Naive thymus-derived CD4-positive, alpha-beta T cell (primary cell): ENCODE data around the gene NOL8. TPM values are rescaled to one million over a fixed set of nuclear protein-coding genes. Genes with fewer than 3 reads are reported as not detected.

Source experiments
- ATAC-seq: fragments of 150-1000 bp; cut with Tn5 transposase; 2 replicates; pipeline ENCODE4 v1.10.0; 2021; ENCODE audit warnings: mild to moderate bottlenecking, moderate library complexity
- CTCF ChIA-PET: fragments of 350-600 bp; sonication (Branson Sonifier 250); formaldehyde crosslinking; loops from one replicate; lab custom pipeline; 2021; ENCODE audit warnings: antibody characterized with exemption; lab: Charles Lee
- POLR2A ChIA-PET: fragments of 350-600 bp; sonication (Branson Sonifier 250); formaldehyde crosslinking; loops from one replicate; lab custom pipeline; 2021; ENCODE audit warnings: antibody characterized with exemption, inconsistent platforms; lab: Charles Lee
- DNase-seq, 9 donors: peaks; one replicate each; pipeline versions ENCODE4 v3.0.0 to v3.0.0-alpha.2; 2020 to 2022; ENCODE audit warnings: mixed read lengths in 1 of 9
- H3K27ac ChIP-seq: one replicate; pipeline ENCODE4 v1.7.0; 2013; ENCODE audit warnings: mild to moderate bottlenecking, low read depth, low read length, moderate library complexity
- H3K27me3 ChIP-seq, 2 donors: one replicate each; pipeline ENCODE4 v1.7.0; 2013; ENCODE audit warnings: low read length in 2 of 2, mild to moderate bottlenecking in 2 of 2, moderate library complexity in 2 of 2; ENCODE audit not compliant: control insufficient read depth in 2 of 2, insufficient read depth in 2 of 2
- H3K36me3 ChIP-seq, 3 experiments: 1 replicate in 2 of 3; 2 replicates in 1 of 3; pipeline ENCODE4 v1.7.0; 2013; ENCODE audit warnings: low read length in 3 of 3, mild to moderate bottlenecking in 3 of 3, moderate library complexity in 1 of 3; ENCODE audit not compliant: insufficient read depth in 3 of 3, control insufficient read depth in 2 of 3
- H3K4me1 ChIP-seq, 2 donors: one replicate each; pipeline ENCODE4 v1.7.0; 2013; ENCODE audit warnings: low read length in 2 of 2, mild to moderate bottlenecking in 2 of 2, moderate library complexity in 1 of 2; ENCODE audit not compliant: control insufficient read depth in 2 of 2, insufficient read depth in 2 of 2
- H3K4me3 ChIP-seq: 2 replicates; pipeline ENCODE4 v1.7.0; 2013; ENCODE audit warnings: mild to moderate bottlenecking, low read length
- H3K9me3 ChIP-seq, 3 experiments: 1 replicate in 2 of 3; 2 replicates in 1 of 3; pipeline ENCODE4 v1.7.0; 2013; ENCODE audit warnings: low read length in 3 of 3; ENCODE audit not compliant: control insufficient read depth in 2 of 3
- H3K27ac Mint-ChIP-seq, 9 donors: one replicate each; pipeline ENCODE4 v1.8.0; 2020 to 2022; ENCODE audit warnings: mixed read lengths in 9 of 9, mild to moderate bottlenecking in 8 of 9, moderate library complexity in 5 of 9, inconsistent platforms in 2 of 9
- H3K27me3 Mint-ChIP-seq, 5 donors: one replicate each; pipeline ENCODE4 v1.8.0; 2021 to 2022; ENCODE audit warnings: mixed read lengths in 5 of 5, mild to moderate bottlenecking in 1 of 5
- H3K36me3 Mint-ChIP-seq, 5 donors: one replicate each; pipeline ENCODE4 v1.8.0; 2020 to 2022; ENCODE audit warnings: mixed read lengths in 5 of 5, mild to moderate bottlenecking in 3 of 5, inconsistent platforms in 1 of 5
- H3K4me1 Mint-ChIP-seq, 7 donors: one replicate each; pipeline ENCODE4 v1.8.0; 2020 to 2022; ENCODE audit warnings: mixed read lengths in 7 of 7, mild to moderate bottlenecking in 3 of 7, inconsistent platforms in 1 of 7
- H3K4me3 Mint-ChIP-seq, 10 donors: one replicate each; pipeline ENCODE4 v1.8.0; 2020 to 2022; ENCODE audit warnings: mild to moderate bottlenecking in 10 of 10, mixed read lengths in 10 of 10, moderate library complexity in 6 of 10, inconsistent platforms in 2 of 10
- H3K9me3 Mint-ChIP-seq, 11 donors: one replicate each; pipeline ENCODE4 v1.8.0; 2020 to 2022; ENCODE audit warnings: mixed read lengths in 11 of 11, mild to moderate bottlenecking in 4 of 11, inconsistent platforms in 1 of 11, moderate library complexity in 1 of 11
- intact Hi-C, 2 donors: fragments of 100-400 bp; cut with micrococcal nuclease; formaldehyde crosslinking; loops; one replicate each; pipeline ENCODE4 v1.15.1; 2023
- polyA plus RNA-seq, 2 donors: library from polyadenylated mRNA; unstranded; fragments of 300-500 nt; fragmentation: Illumina TruSeq; gene quantifications; one replicate each; pipeline ENCODE4 v1.2.3, GENCODE V29; 2021
- total RNA-seq, 6 experiments: library from RNA in 5 of 6; stranded (reverse) in 5 of 6; gene quantifications; 1 replicate in 5 of 6; 2 replicates in 1 of 6; pipeline ENCODE4 v1.2.3 and lab custom pipeline; 2021 to 2026

Gene NOL8
- total and polyA plus RNA-seq, 7 experiments from 2014 or later = 25.4 to 115 (median 63.4) TPM

- ATAC-seq (no peak), DNase-seq (no peak)
- Mint-ChIP-seq H3K9me3 (peaks cover 0 to 2% (median 0%) of the 10 kb centered on the region in 11 donors), H3K4me3 (no peak overlapping the region), H3K27me3 (no peaks in the 10 kb centered on the region), H3K27ac (no peak overlapping the region), H3K4me1 (no peaks in the 10 kb centered on the region), H3K36me3 (peaks cover 16 to 81% (median 47%) of the 10 kb centered on the region in 5 donors)
- Histone ChIP-seq H3K36me3 (peaks cover 47 to 97% (median 60%) of the 10 kb centered on the region in 3 experiments), H3K9me3 (no peaks in the 10 kb centered on the region), H3K27ac (no peak overlapping the region), H3K4me1 (no peaks in the 10 kb centered on the region), H3K4me3 (no peak overlapping the region), H3K27me3 (no peaks in the 10 kb centered on the region)
- CTCF ChIA-PET = interaction anchor here (1.2 kb wide), 1 partner anchor 9 kb away, joined by 3 read pairs; no protein-coding TSS in a partner anchor
- POLR2A ChIA-PET = interaction anchor here (1.3 kb wide), 1 partner anchor 9 kb away, joined by 3 read pairs; no protein-coding TSS in a partner anchor
- intact Hi-C loops = no loop called here
Observed at GRCh38 chr9:92266486-92266885, 58.7 kb downstream of the NOL8 start.

GRCh38 chr9:92265154-92265553 lies 60.0 kb downstream of the NOL8 start:
- no peak for ATAC-seq
- intact Hi-C loops = no loop called here
- Histone ChIP-seq H3K4me1 (no peaks in the 10 kb centered on the region), H3K9me3 (no peaks in the 10 kb centered on the region), H3K27ac (no peak overlapping the region), H3K27me3 (no peaks in the 10 kb centered on the region), H3K4me3 (no peak overlapping the region), H3K36me3 (peaks cover 46 to 98% (median 54%) of the 10 kb centered on the region in 3 experiments)
- Mint-ChIP-seq H3K27me3 (no peaks in the 10 kb centered on the region), H3K36me3 (peaks cover 12 to 74% (median 46%) of the 10 kb centered on the region in 5 donors), H3K4me3 (no peak overlapping the region), H3K27ac (no peak overlapping the region), H3K4me1 (no peaks in the 10 kb centered on the region), H3K9me3 (peaks cover 0 to 2% (median 0%) of the 10 kb centered on the region in 11 donors)
- ChIA-PET CTCF (no interaction called here), POLR2A (interaction anchor here (0.6 to 1.3 kb wide), 3 partner anchors 11 to 150 kb away, joined by 3 read pairs; no protein-coding TSS in a partner anchor)
- DNase-seq = no peak

GRCh38 chr9:92263131-92263530 lies 62.0 kb downstream of the NOL8 start:
- Mint-ChIP-seq H3K4me1 (no peaks in the 10 kb centered on the region), H3K27ac (no peak overlapping the region), H3K27me3 (no peaks in the 10 kb centered on the region), H3K36me3 (peaks cover 12 to 78% (median 46%) of the 10 kb centered on the region in 5 donors), H3K9me3 (peaks cover 0 to 2% (median 0%) of the 10 kb centered on the region in 11 donors), H3K4me3 (no peak overlapping the region)
- no peaks in the 10 kb centered on the region for H3K27me3 ChIP-seq
- no peaks in the 10 kb centered on the region for H3K9me3 ChIP-seq
- POLR2A ChIA-PET = interaction anchor here (1.4 kb wide), 1 partner anchor 15 kb away, joined by 3 read pairs; no protein-coding TSS in a partner anchor
- H3K27ac ChIP-seq = no peak overlapping the region
- no peak for ATAC-seq
- peaks cover 45 to 98% (median 53%) of the 10 kb centered on the region in 3 experiments for H3K36me3 ChIP-seq
- DNase-seq = no peak
- no peak overlapping the region for H3K4me3 ChIP-seq
- no peaks in the 10 kb centered on the region for H3K4me1 ChIP-seq
- intact Hi-C loops = no loop called here
- CTCF ChIA-PET = no interaction called here

GRCh38 chr9:92257327-92257726 lies 67.8 kb downstream of the NOL8 start:
- POLR2A ChIA-PET = no interaction called here
- no peak overlapping the region for H3K4me3 Mint-ChIP-seq

GRCh38 chr9:92254381-92255337 lies 70.5 kb downstream of the NOL8 start:
- H3K36me3 ChIP-seq = peaks cover 44 to 98% (median 52%) of the 10 kb centered on the region in 3 experiments
- H3K27me3 ChIP-seq = no peaks in the 10 kb centered on the region
- H3K4me3 ChIP-seq = no peak overlapping the region
- peak overlapping the region in 1 of 9 donors; percentile 32 for H3K27ac Mint-ChIP-seq
- no peak for DNase-seq
- no peak overlapping the region for H3K27ac ChIP-seq
- H3K4me3 Mint-ChIP-seq = no peak overlapping the region
- no peaks in the 10 kb centered on the region for H3K9me3 ChIP-seq
- H3K27me3 Mint-ChIP-seq = no peaks in the 10 kb centered on the region
- peaks cover 0 to 2% (median 0%) of the 10 kb centered on the region in 11 donors for H3K9me3 Mint-ChIP-seq
- ChIA-PET CTCF (no interaction called here), POLR2A (interaction anchor here (0.5 to 1.0 kb wide), 2 partner anchors 13 to 62 kb away, joined by 3 to 4 read pairs; no protein-coding TSS in a partner anchor)
- ATAC-seq = no peak
- no peaks in the 10 kb centered on the region for H3K4me1 Mint-ChIP-seq
- peaks cover 0 to 78% (median 30%) of the 10 kb centered on the region in 5 donors for H3K36me3 Mint-ChIP-seq
- H3K4me1 ChIP-seq = no peaks in the 10 kb centered on the region
- intact Hi-C loops = no loop called here

More at GRCh38 chr9:92257327-92257726, 67.8 kb downstream of the NOL8 start:
- DNase-seq (no peak), ATAC-seq (no peak)
- H3K36me3 Mint-ChIP-seq = peaks cover 0 to 67% (median 28%) of the 10 kb centered on the region in 5 donors
- Histone ChIP-seq H3K4me1 (no peaks in the 10 kb centered on the region), H3K27me3 (no peaks in the 10 kb centered on the region), H3K36me3 (peaks cover 44 to 97% (median 47%) of the 10 kb centered on the region in 3 experiments), H3K4me3 (no peak overlapping the region), H3K27ac (no peak overlapping the region), H3K9me3 (no peaks in the 10 kb centered on the region)
- peaks cover 0 to 2% (median 0%) of the 10 kb centered on the region in 11 donors for H3K9me3 Mint-ChIP-seq
- intact Hi-C loops = no loop called here
- peak overlapping the region in 1 of 9 donors; percentile 80 for H3K27ac Mint-ChIP-seq
- CTCF ChIA-PET = no interaction called here
- no peaks in the 10 kb centered on the region for H3K27me3 Mint-ChIP-seq
- no peaks in the 10 kb centered on the region for H3K4me1 Mint-ChIP-seq

GRCh38 chr9:92253656-92254055 lies 71.5 kb downstream of the NOL8 start:
- Histone ChIP-seq H3K36me3 (peaks cover 34 to 98% (median 44%) of the 10 kb centered on the region in 3 experiments), H3K4me1 (no peaks in the 10 kb centered on the region), H3K9me3 (no peaks in the 10 kb centered on the region), H3K4me3 (no peak overlapping the region), H3K27me3 (no peaks in the 10 kb centered on the region), H3K27ac (no peak overlapping the region)
- no peaks in the 10 kb centered on the region for H3K27me3 Mint-ChIP-seq
- DNase-seq (no peak), ATAC-seq (no peak)
- H3K4me3 Mint-ChIP-seq = no peak overlapping the region
- POLR2A ChIA-PET = interaction anchor here (0.5 kb wide), 1 partner anchor 12 kb away, joined by 4 read pairs; no protein-coding TSS in a partner anchor
- CTCF ChIA-PET = no interaction called here
- no peak overlapping the region for H3K27ac Mint-ChIP-seq
- peaks cover 0 to 2% (median 0%) of the 10 kb centered on the region in 11 donors for H3K9me3 Mint-ChIP-seq
- no peaks in the 10 kb centered on the region for H3K4me1 Mint-ChIP-seq
- intact Hi-C loops = no loop called here
- H3K36me3 Mint-ChIP-seq = peaks cover 0 to 78% (median 30%) of the 10 kb centered on the region in 5 donors
